K562 (cell line): Measurements from ENCODE around the gene TRIM62. TPM values are rescaled to one million over a fixed set of nuclear protein-coding genes. Genes with fewer than 3 reads are reported as not detected.

ENCODE experiments used
- ATAC-seq: fragments of 200-7000 bp; cut with Tn5 transposase; 3 replicates; pipeline ENCODE4 v1.9.1; 2020; ENCODE audit warnings: moderate library complexity
- BruUV-seq: library from RNA; stranded (reverse); fragments of 400-500 nt; replicated peaks from 2 replicates; lab custom pipeline; 2021; lab: Mats Ljungman, UMichigan
- CTCF ChIA-PET: fragments of 300-600 bp; formaldehyde crosslinking; extraction: SDS; loops from one replicate; lab custom pipeline; 2021; ENCODE audit warnings: low intra/inter-chr PET ratio; lab: Yijun Ruan, JAX
- POLR2A ChIA-PET: fragments of 300-600, 350-650 bp; sonication (Branson Sonifier 250); formaldehyde crosslinking; extraction: SDS; loops from one replicate; lab custom pipeline; 2021; ENCODE audit warnings: antibody characterized with exemption, inconsistent platforms; lab: Yijun Ruan, JAX
- DNase-seq, 4 experiments: peaks; one replicate each; pipeline versions ENCODE4 v3.0.0 to v3.0.0-alpha.2; 2011 to 2018; ENCODE audit warnings: low spot score in 3 of 4, mixed read lengths in 3 of 4; ENCODE audit errors: extremely low read depth in 1 of 4
- FAIRE-seq: peaks from 2 replicates; lab custom pipeline; 2011; peaks lifted over from hg19 to GRCh38; lab: Jason Lieb, UNC
- H2AFZ ChIP-seq: 2 replicates; pipeline ENCODE4 v1.6.0; 2011; ENCODE audit warnings: low read depth, low read length, control low read depth, inconsistent platforms
- H3K27ac ChIP-seq: fragments of 200-600 bp; 3 replicates; pipeline ENCODE4 v1.8.0; 2011; ENCODE audit warnings: low read depth, mild to moderate bottlenecking, control low read depth, inconsistent platforms, low read length, moderate library complexity, mixed read lengths; ENCODE audit errors: extremely low read depth
- H3K27me3 ChIP-seq, 2 experiments: fragments of 300-600 bp in 1 of 2; 2 replicates in 1 of 2; 3 replicates in 1 of 2; pipeline versions ENCODE4 v1.6.0 to v1.8.0; 2011; ENCODE audit warnings: inconsistent platforms in 2 of 2, low read length in 2 of 2, mild to moderate bottlenecking in 1 of 2, mixed read lengths in 1 of 2, moderate library complexity in 1 of 2; ENCODE audit not compliant: control insufficient read depth in 2 of 2, insufficient read depth in 2 of 2
- H3K36me3 ChIP-seq: fragments of 300-600 bp; 3 replicates; pipeline ENCODE4 v1.8.0; 2011; ENCODE audit warnings: mild to moderate bottlenecking, low read length, inconsistent platforms; ENCODE audit not compliant: control insufficient read depth, insufficient read depth
- H3K4me1 ChIP-seq, 2 experiments: fragments of 200-600 bp in 1 of 2; replicated peaks in 1 of 2; 2 replicates in 1 of 2; 3 replicates in 1 of 2; pipeline versions ENCODE4 v1.5.1 to v1.8.0; 2011; ENCODE audit warnings: inconsistent platforms in 2 of 2, low read length in 2 of 2, mild to moderate bottlenecking in 1 of 2, mixed read lengths in 1 of 2, moderate library complexity in 1 of 2; ENCODE audit not compliant: control insufficient read depth in 2 of 2, insufficient read depth in 2 of 2
- H3K4me2 ChIP-seq: 2 replicates; pipeline ENCODE4 v1.6.1; 2011; ENCODE audit warnings: low read length, control low read depth, inconsistent platforms, mixed read lengths; ENCODE audit not compliant: insufficient read depth
- H3K4me3 ChIP-seq: fragments of 200-600 bp; sonication (generic), shearing (Covaris generic); 2 replicates; pipeline ENCODE4 v1.5.1; 2016; ENCODE audit warnings: control low read depth, inconsistent platforms
- H3K79me2 ChIP-seq: fragments of 200-600 bp; 3 replicates; pipeline ENCODE4 v1.8.0; 2011; ENCODE audit warnings: low read length, inconsistent platforms; ENCODE audit not compliant: control insufficient read depth, insufficient read depth
- H3K9ac ChIP-seq, 2 experiments: 2 replicates each; pipeline versions ENCODE4 v1.6.0 to v1.6.1; 2011; ENCODE audit warnings: low read depth in 2 of 2, low read length in 2 of 2, control low read depth in 1 of 2, inconsistent platforms in 1 of 2, mild to moderate bottlenecking in 1 of 2, mixed read lengths in 1 of 2; ENCODE audit not compliant: insufficient read depth in 1 of 2
- H3K9me1 ChIP-seq: one replicate; pipeline ENCODE4 v1.6.0; 2011; ENCODE audit warnings: inconsistent platforms, mild to moderate bottlenecking, low read length, moderate library complexity; ENCODE audit not compliant: control insufficient read depth, insufficient read depth
- H3K9me3 ChIP-seq: replicated peaks from 2 replicates; pipeline ENCODE4 v1.5.1; 2011; ENCODE audit warnings: low read depth, low read length, inconsistent platforms; ENCODE audit not compliant: control insufficient read depth, insufficient read depth
- H4K20me1 ChIP-seq: replicated peaks from 2 replicates; pipeline ENCODE4 v1.6.1; 2011; ENCODE audit warnings: low read length, inconsistent platforms, mixed read lengths; ENCODE audit not compliant: control insufficient read depth, insufficient read depth
- ETV6 ChIP-seq, 3 experiments: fragments of 150-350 bp in 1 of 3; sonication (generic) in 1 of 3; formaldehyde crosslinking in 1 of 3; IDR thresholded peaks; 2 replicates each; pipeline versions ENCODE4 v1.6.1 to v1.8.0; 2014 to 2022; ENCODE audit warnings: borderline replicate concordance in 2 of 3, low read depth in 2 of 3, antibody characterized with exemption in 1 of 3, low read length in 1 of 3, mild to moderate bottlenecking in 1 of 3, missing genetic modification reagents in 1 of 3
- GABPB2 ChIP-seq: fragments of 250-450 bp; sonication (Bioruptor Pico); conservative IDR thresholded peaks from 2 replicates; pipeline ENCODE4 v1.5.1; 2021; ENCODE audit warnings: mild to moderate bottlenecking
- HMGN3 ChIP-seq: IDR thresholded peaks from 2 replicates; pipeline ENCODE4 v1.6.1; 2011; ENCODE audit warnings: borderline replicate concordance, low read depth, mild to moderate bottlenecking, mixed read lengths, low read length; ENCODE audit not compliant: insufficient read length; ENCODE audit errors: extremely low read depth
- NUFIP1 ChIP-seq: fragments of 450-650 bp; IDR thresholded peaks from 2 replicates; pipeline ENCODE4 v1.6.1; 2018; ENCODE audit not compliant: partially characterized antibody
- SMARCB1 ChIP-seq: IDR thresholded peaks from 2 replicates; pipeline ENCODE4 v1.6.1; 2011; ENCODE audit warnings: improper control_type of control experiment, low read depth; ENCODE audit not compliant: insufficient read length
- ZFP36 ChIP-seq: fragments of 150-350 bp; IDR thresholded peaks from 2 replicates; pipeline ENCODE4 v1.6.1; 2018; ENCODE audit warnings: low read length, low read depth; ENCODE audit not compliant: partially characterized antibody
- WGBS: fragments of 100-300 bp; shearing (Covaris generic); methylation state at CpG from one replicate; pipeline ENCODE4 v1.1.6; 2016; ENCODE audit warnings: low coverage, mixed read lengths; ENCODE audit not compliant: insufficient coverage; ENCODE audit errors: missing lambda C conversion rate; 5-methylcytosine and 5-hydroxymethylcytosine counted together
- in situ Hi-C: fragments of 300-500 bp; cut with MboI; formaldehyde crosslinking; loops from 4 replicates; pipeline ENCODE4 v1.15.0; 2018; ENCODE audit warnings: inconsistent platforms, mixed read lengths
- intact Hi-C: fragments of 100-400 bp; cut with micrococcal nuclease; formaldehyde crosslinking; loops from 2 replicates; pipeline ENCODE4 v1.14.2; 2022
- polyA plus RNA-seq, 8 experiments: library from polyadenylated mRNA; depleted of rRNA in 4 of 8; stranded (reverse) in 5 of 8; unstranded in 3 of 8; fragments of >200 nt; fragmentation: Nextera tagmentation in 2 of 8; fragmentation: Illumina TruSeq in 1 of 8; extraction: Ambion mirVana in 2 of 8; extraction: Trizol in 1 of 8; gene quantifications; 2 replicates each; pipeline versions ENCODE4 v1.2.1 to v1.2.3, GENCODE V29; 2011 to 2014; ENCODE audit warnings: inconsistent platforms in 1 of 8, missing spikeins in 1 of 8
- total RNA-seq, 7 experiments: library from RNA; depleted of rRNA in 6 of 7; stranded (reverse); fragments of >200 nt in 6 of 7; fragmentation: Illumina TruSeq in 2 of 7; extraction: Trizol in 2 of 7; gene quantifications; 2 replicates each; pipeline versions ENCODE4 v1.2.1 to v1.2.3, GENCODE V29; 2011 to 2021; ENCODE audit warnings: low replicate concordance in 1 of 7
- TF ChIP-seq, protein P1 (sequence below), 2 experiments: fragments of 450-650 bp; IDR thresholded peaks; 2 replicates each; pipeline ENCODE4 v1.6.1; 2016; ENCODE audit warnings: mild to moderate bottlenecking in 2 of 2, borderline replicate concordance in 1 of 2, low read depth in 1 of 2, moderate library complexity in 1 of 2
- TF ChIP-seq, protein P2 (sequence below): fragments of 150-350 bp; conservative IDR thresholded peaks from 2 replicates; pipeline ENCODE4 v1.6.1; 2014; ENCODE audit warnings: low read length

The TRIM62 gene
- total and polyA plus RNA-seq, 9 of the 15 experiments (the other 6 are each of a cell fraction or from before 2014, with no cell fraction given), result 0.18 to 2.3 (median 0.52) TPM

DNA sequence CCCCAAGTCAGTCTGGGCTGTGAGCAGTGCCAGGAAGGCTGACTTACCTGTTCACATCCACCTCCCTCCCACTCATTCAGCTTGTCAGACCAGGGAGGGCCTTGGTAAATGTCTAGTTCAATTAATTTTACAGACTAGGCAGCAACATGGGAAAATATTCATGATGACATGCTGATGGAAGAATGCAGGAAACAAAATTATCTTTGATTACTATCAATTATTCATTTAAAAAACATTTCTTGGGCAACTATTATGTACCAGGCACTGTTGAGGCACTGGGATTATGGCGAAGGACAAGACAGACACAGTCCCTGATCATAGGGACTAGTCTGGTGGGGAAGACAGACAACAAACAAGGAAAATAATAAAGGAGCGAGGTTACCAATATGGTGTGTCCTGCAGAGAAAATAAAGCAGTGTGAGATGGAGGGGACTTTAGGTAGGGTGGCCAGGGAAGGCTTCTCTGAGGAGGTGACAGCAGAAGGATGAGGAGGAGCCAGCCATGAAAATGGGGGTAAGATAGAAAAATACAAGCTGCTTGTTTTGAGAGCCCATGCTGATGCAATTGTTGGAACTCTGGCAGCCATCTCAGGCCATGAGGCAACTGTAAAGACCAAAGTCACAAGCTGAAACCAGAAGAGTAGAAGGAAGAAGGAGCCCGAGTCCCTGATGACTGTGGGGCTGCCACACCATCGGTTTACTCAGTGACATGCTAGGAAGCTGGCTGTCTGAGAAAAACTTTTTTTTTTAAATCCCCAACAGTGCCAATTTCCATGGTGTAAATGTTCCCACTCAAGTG, 14.0 kb downstream of the TRIM62 start:
- Histone ChIP-seq H3K9me1 (no peaks in the 10 kb centered on the region), H3K9me3 (no peaks in the 10 kb centered on the region), H3K4me1 (peaks cover 2 to 11% of the 10 kb centered on the region in 2 experiments; a peak in 3 of 5 replicates), H3K36me3 (no peaks in the 10 kb centered on the region), H2AFZ (no peak overlapping the region), H3K79me2 (no peaks in the 10 kb centered on the region), H3K4me2 (no peak overlapping the region), H3K9ac (no peak overlapping the region), H3K4me3 (no peak overlapping the region), H3K27ac (no peak overlapping the region), H4K20me1 (peaks cover 10% of the 10 kb centered on the region; the same call in 1 of the 2 replicates), H3K27me3 (peaks cover 2 to 46% of the 10 kb centered on the region in 2 experiments; a peak in 3 of 5 replicates)
- POLR2A ChIA-PET, result interaction anchor here (0.6 to 1.5 kb wide), 4 partner anchors 12 to 1539 kb away, joined by 3 to 7 read pairs (median 4); partner anchors contain the start of gene TRIM62
- BruUV-seq, result no TSS peak
- no peak for FAIRE-seq
- in situ Hi-C loops (no loop called here), intact Hi-C loops (no loop called here)
- ATAC-seq, result no peak
- DNase-seq, result no peak
- 5% methylated on average over 4 of the region's 4 CpGs for WGBS
- CTCF ChIA-PET, result no interaction called here
- no peak for TF ChIP-seq HMGN3
- no peak for TF ChIP-seq GABPB2
- TF ChIP-seq, protein P1, sequence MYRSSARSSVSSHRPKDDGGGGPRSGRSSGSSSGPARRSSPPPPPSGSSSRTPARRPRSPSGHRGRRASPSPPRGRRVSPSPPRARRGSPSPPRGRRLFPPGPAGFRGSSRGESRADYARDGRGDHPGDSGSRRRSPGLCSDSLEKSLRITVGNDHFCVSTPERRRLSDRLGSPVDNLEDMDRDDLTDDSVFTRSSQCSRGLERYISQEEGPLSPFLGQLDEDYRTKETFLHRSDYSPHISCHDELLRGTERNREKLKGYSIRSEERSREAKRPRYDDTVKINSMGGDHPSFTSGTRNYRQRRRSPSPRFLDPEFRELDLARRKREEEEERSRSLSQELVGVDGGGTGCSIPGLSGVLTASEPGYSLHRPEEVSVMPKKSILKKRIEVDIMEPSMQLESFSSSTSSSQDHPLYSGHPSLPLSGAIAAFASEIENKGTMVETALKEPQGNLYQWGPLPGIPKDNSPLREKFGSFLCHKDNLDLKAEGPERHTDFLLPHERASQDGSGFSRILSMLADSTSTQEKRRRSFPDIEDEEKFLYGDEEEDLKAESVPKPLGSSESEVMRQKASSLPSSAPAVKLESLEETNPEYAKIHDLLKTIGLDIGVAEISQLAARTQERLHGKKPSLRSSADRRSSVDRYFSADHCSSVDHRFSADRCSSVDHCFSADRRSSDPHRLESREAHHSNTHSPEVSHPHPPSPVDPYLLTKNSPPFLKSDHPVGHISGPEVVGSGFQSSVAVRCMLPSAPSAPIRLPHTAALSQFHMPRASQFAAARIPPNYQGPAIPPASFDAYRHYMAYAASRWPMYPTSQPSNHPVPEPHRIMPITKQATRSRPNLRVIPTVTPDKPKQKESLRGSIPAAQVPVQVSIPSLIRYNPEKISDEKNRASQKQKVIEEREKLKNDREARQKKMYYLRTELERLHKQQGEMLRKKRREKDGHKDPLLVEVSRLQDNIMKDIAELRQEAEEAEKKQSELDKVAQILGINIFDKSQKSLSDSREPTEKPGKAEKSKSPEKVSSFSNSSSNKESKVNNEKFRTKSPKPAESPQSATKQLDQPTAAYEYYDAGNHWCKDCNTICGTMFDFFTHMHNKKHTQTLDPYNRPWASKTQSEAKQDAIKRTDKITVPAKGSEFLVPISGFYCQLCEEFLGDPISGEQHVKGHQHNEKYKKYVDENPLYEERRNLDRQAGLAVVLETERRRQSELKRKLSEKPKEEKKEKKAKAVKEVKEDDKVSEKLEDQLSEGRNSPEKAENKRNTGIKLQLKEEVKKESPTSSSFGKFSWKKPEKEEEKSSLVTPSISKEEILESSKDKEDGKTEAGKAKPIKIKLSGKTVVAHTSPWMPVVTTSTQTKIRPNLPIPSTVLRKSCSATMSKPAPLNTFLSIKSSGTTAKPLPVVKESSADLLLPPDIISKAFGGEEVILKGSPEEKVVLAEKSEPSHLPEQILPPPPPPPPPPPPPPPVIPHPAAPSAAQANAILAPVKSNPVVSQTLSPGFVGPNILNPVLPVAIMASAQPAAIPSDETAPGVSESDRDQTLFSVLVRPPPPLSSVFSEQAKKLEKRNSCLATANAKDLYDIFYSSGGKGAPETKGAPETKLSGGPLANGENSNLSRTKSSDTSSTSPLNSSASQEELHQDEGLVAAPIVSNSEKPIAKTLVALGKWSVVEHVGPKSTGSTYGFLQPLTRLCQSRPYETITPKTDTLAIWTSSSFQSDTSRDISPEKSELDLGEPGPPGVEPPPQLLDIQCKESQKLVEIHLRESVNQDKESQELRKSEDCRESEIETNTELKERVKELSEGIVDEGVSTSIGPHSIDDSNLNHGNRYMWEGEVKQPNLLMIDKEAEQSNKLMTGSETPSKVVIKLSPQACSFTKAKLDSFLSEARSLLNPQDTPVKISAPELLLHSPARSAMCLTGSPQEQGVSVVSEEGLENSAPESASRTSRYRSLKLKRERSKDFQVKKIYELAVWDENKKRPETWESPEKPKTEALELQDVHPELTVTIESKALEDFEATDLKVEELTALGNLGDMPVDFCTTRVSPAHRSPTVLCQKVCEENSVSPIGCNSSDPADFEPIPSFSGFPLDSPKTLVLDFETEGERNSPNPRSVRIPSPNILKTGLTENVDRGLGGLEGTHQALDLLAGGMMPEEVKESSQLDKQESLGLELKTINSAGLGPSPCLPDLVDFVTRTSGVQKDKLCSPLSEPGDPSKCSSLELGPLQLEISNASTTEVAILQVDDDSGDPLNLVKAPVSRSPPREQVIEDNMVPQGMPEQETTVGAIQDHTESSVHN (IDR thresholded peaks at IDR 0.05; ENCODE audit: borderline replicate concordance in 1 of 2, low read depth in 1 of 2), result no peak
- no peak for TF ChIP-seq SMARCB1
- TF ChIP-seq NUFIP1, result no peak
- TF ChIP-seq ETV6 (IDR thresholded peaks at IDR 0.05; ENCODE audit: borderline replicate concordance in 1 of 2, low read depth in 2 of 2, low read length in 1 of 2), result no peak
- no peak for TF ChIP-seq ETV6 (CRISPR knock-in tag; IDR thresholded peaks at IDR 0.05; ENCODE audit: borderline replicate concordance)
- TF ChIP-seq, protein P2, sequence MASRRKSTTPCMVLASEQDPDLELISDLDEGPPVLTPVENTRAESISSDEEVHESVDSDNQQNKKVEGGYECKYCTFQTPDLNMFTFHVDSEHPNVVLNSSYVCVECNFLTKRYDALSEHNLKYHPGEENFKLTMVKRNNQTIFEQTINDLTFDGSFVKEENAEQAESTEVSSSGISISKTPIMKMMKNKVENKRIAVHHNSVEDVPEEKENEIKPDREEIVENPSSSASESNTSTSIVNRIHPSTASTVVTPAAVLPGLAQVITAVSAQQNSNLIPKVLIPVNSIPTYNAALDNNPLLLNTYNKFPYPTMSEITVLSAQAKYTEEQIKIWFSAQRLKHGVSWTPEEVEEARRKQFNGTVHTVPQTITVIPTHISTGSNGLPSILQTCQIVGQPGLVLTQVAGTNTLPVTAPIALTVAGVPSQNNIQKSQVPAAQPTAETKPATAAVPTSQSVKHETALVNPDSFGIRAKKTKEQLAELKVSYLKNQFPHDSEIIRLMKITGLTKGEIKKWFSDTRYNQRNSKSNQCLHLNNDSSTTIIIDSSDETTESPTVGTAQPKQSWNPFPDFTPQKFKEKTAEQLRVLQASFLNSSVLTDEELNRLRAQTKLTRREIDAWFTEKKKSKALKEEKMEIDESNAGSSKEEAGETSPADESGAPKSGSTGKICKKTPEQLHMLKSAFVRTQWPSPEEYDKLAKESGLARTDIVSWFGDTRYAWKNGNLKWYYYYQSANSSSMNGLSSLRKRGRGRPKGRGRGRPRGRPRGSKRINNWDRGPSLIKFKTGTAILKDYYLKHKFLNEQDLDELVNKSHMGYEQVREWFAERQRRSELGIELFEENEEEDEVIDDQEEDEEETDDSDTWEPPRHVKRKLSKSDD, result no peak
- TF ChIP-seq ZFP36, result peak; percentile 3
